Activated CD8-positive, alpha-beta T cell treated with anti-CD3 and anti-CD28 coated beads for 36 hours (primary cell): Measurements from ENCODE around the gene DSC2. TPM values are rescaled to one million over a fixed set of nuclear protein-coding genes. Genes with fewer than 3 reads are reported as not detected.

Experiments
- ATAC-seq: fragments of 200-7000 bp; cut with Tn5 transposase; one replicate; pipeline ENCODE4 v1.10.0; 2021; ENCODE audit warnings: mild to moderate bottlenecking, moderate library complexity
- CTCF ChIA-PET: fragments of 350-600 bp; sonication (Branson Sonifier 250); formaldehyde crosslinking; loops from one replicate; lab custom pipeline; 2021; ENCODE audit warnings: antibody characterized with exemption; lab: Charles Lee
- POLR2A ChIA-PET: fragments of 350-600 bp; sonication (Branson Sonifier 250); formaldehyde crosslinking; loops from one replicate; lab custom pipeline; 2021; ENCODE audit warnings: antibody characterized with exemption; lab: Charles Lee
- DNase-seq: peaks from one replicate; pipeline ENCODE4 v3.0.0-alpha.2; 2020
- H3K27ac Mint-ChIP-seq: one replicate; pipeline ENCODE4 v1.8.0; 2021; ENCODE audit warnings: mild to moderate bottlenecking, mixed read lengths
- H3K27me3 Mint-ChIP-seq: one replicate; pipeline ENCODE4 v1.8.0; 2021; ENCODE audit warnings: mixed read lengths
- H3K36me3 Mint-ChIP-seq: one replicate; pipeline ENCODE4 v1.8.0; 2021; ENCODE audit warnings: low read depth, mixed read lengths
- H3K4me1 Mint-ChIP-seq: one replicate; pipeline ENCODE4 v1.8.0; 2021; ENCODE audit warnings: low read depth, mixed read lengths
- H3K4me3 Mint-ChIP-seq: one replicate; pipeline ENCODE4 v1.8.0; 2021; ENCODE audit warnings: mild to moderate bottlenecking, moderate library complexity, mixed read lengths
- H3K9me3 Mint-ChIP-seq: one replicate; pipeline ENCODE4 v1.8.0; 2021; ENCODE audit warnings: mixed read lengths
- intact Hi-C: fragments of 100-400 bp; cut with micrococcal nuclease; formaldehyde crosslinking; loops from one replicate; pipeline ENCODE4 v1.10.0; 2022
- total RNA-seq, 2 experiments: library from RNA; stranded (reverse); gene quantifications; one replicate each; pipeline ENCODE4 v1.2.3, GENCODE V29; 2021
- TF ChIP-seq, protein P1 (sequence below): fragments of 200-600 bp; IDR thresholded peaks from one replicate; pipeline ENCODE4 v1.8.0; 2022; ENCODE audit warnings: antibody characterized with exemption, mild to moderate bottlenecking

The DSC2 gene
- total RNA-seq, 2 experiments from 2014 or later = not detected

DNA sequence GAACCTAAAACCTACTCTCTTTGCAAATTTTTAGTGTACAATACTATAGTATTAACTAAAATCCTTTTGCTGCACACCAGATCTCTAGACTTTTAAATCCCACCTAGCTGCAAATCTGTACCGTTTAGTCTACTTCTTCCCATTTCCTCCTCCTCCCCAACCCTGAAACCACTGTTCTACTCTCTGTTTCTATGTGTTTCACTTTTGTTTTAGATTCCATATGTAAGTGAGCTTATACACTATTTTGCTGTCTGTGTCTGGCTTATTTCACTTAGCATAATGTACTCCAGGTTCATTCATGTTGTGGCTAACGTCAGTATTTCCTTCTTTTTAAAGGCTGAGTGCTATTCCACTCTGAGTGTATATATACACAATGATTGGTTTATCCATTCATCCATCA is 18.4 kb upstream of the DSC2 start:
- TF ChIP-seq, protein P1, sequence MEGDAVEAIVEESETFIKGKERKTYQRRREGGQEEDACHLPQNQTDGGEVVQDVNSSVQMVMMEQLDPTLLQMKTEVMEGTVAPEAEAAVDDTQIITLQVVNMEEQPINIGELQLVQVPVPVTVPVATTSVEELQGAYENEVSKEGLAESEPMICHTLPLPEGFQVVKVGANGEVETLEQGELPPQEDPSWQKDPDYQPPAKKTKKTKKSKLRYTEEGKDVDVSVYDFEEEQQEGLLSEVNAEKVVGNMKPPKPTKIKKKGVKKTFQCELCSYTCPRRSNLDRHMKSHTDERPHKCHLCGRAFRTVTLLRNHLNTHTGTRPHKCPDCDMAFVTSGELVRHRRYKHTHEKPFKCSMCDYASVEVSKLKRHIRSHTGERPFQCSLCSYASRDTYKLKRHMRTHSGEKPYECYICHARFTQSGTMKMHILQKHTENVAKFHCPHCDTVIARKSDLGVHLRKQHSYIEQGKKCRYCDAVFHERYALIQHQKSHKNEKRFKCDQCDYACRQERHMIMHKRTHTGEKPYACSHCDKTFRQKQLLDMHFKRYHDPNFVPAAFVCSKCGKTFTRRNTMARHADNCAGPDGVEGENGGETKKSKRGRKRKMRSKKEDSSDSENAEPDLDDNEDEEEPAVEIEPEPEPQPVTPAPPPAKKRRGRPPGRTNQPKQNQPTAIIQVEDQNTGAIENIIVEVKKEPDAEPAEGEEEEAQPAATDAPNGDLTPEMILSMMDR = no peak
- Mint-ChIP-seq H3K36me3 (no peaks in the 10 kb centered on the region), H3K27me3 (no peaks in the 10 kb centered on the region), H3K9me3 (peaks cover 3% of the 10 kb centered on the region), H3K4me1 (no peaks in the 10 kb centered on the region), H3K27ac (no peak overlapping the region), H3K4me3 (no peak overlapping the region)
- intact Hi-C loops = no loop called here
- ChIA-PET CTCF (interaction anchor here (0.6 kb wide), 1 partner anchor 8 kb away, joined by 3 read pairs; no protein-coding TSS in a partner anchor), POLR2A (no interaction called here)
- DNase-seq (no peak), ATAC-seq (no peak)

DNA sequence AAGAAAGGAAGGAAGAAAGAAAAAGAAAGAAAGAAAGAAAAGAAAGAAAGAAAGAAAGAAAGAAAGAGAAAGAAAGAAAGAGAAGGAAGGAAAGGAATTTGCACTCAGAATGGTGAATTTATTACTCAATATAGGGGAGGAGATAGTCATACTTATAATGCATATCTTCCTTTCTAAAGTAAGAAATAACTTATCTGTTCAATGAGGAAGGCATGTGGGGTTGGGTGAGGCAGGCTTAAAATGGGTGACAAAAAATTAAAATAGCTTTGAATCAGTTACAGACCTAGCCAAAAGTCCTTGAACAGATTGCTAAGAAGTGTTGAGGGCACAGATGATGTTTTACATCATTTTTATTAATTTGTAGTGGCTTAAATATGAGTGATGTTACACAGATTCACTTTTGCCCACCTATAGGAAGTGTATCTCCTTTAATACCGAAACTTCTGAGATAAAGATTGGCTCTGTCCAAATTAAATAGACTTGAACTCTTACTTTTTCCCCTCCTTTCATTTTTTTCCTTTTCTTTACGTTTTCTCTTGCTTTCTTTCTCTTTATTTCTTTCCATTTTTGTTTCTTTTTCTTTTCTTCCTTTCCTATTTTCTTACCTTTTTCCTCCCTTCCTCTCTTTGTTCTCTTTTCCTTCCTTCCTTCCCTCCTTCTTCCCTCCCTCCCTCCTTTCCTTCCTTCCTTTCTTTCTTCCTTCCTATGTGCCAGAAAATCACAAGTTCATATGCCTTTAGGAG is 14.8 kb upstream of the DSC2 start:
- POLR2A ChIA-PET = no interaction called here
- intact Hi-C loops = no loop called here
- CTCF ChIA-PET = interaction anchor here (1.1 kb wide), 1 partner anchor 13 kb away, joined by 3 read pairs; no protein-coding TSS in a partner anchor
- ATAC-seq (no peak), DNase-seq (no peak)
- Mint-ChIP-seq H3K27ac (no peak overlapping the region), H3K27me3 (no peaks in the 10 kb centered on the region), H3K4me3 (no peak overlapping the region), H3K36me3 (no peaks in the 10 kb centered on the region), H3K9me3 (peaks cover 3% of the 10 kb centered on the region), H3K4me1 (no peaks in the 10 kb centered on the region)
- TF ChIP-seq, protein P1 = no peak

DNA sequence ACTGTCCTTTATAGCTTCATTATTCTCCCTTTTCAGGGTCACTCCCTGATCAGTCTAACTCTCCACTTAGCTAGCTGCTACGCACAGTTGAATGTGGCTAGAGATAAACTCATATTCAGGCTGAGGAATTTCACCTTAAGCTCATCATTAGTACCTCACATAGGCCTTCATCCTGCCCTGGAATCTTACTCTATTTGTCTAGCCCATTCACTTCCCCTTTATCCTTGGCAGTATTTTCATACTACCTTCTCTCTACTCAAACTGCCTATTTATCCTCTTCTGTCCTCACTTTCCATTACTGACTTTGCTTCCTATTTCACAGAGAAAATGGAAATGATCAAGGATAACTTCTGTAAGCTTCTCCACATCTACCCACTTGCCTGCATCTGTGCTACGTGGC is 10.6 kb upstream of the DSC2 start:
- Mint-ChIP-seq H3K9me3 (peaks cover 3% of the 10 kb centered on the region), H3K27me3 (no peaks in the 10 kb centered on the region), H3K27ac (no peak overlapping the region), H3K4me1 (no peaks in the 10 kb centered on the region), H3K4me3 (no peak overlapping the region), H3K36me3 (no peaks in the 10 kb centered on the region)
- no peak for DNase-seq
- TF ChIP-seq, protein P1 = no peak
- no peak for ATAC-seq
- intact Hi-C loops = no loop called here
- CTCF ChIA-PET = interaction anchor here (1.0 kb wide), 1 partner anchor 8 kb away, joined by 3 read pairs; no protein-coding TSS in a partner anchor
- POLR2A ChIA-PET = interaction anchor here (0.7 kb wide), 1 partner anchor 444 kb away, joined by 3 read pairs; no protein-coding TSS in a partner anchor

DNA sequence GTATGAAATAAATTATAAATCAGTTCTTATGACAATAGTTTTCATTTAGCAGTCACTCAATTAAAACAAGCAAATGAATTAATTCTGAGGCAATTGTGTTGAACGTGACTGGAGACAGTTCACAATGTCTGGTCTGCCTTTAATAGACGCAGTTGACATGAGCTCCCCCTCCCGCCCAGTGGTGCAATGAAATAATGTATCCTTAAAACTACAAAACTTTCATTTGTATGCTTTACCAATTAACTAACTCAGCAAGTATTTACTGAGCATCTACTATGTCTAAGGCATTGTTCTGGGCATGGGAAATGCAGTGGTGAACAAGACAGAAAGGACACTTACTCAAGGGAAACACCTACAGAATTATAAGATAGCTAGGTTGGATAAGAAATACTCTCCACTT is 3.5 kb upstream of the DSC2 start:
- Mint-ChIP-seq H3K27ac (no peak overlapping the region), H3K9me3 (no peaks in the 10 kb centered on the region), H3K27me3 (peaks cover 9% of the 10 kb centered on the region), H3K4me3 (no peak overlapping the region), H3K36me3 (peaks cover 1% of the 10 kb centered on the region), H3K4me1 (no peaks in the 10 kb centered on the region)
- ChIA-PET CTCF (interaction anchor here (0.7 kb wide), 1 partner anchor 625 kb away, joined by 3 read pairs; no protein-coding TSS in a partner anchor), POLR2A (no interaction called here)
- TF ChIP-seq, protein P1 = no peak
- DNase-seq (no peak), ATAC-seq (no peak)
- intact Hi-C loops = no loop called here

DNA sequence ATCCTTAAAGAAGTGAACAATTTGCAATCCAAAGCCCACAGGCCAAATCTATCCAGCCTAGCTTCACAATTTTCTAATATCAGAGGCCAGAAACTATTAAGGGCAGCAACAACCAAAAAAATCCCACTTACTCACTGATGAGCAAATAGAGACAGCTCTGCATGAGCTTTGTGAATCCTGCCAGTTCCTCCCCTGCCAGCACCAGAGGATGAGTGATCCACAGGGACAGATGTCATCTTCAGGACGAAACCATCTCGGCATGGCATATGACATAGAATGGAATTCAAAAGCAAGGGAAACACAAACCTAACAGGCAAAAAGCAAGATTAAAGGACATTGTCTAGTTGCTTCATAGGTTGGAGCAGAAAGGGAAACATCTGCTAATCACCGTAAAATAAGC is 2.2 kb upstream of the DSC2 start:
- intact Hi-C loops = no loop called here
- peaks cover 1% of the 10 kb centered on the region for H3K36me3 Mint-ChIP-seq
- DNase-seq (no peak), ATAC-seq (no peak)
- POLR2A ChIA-PET = no interaction called here
- CTCF ChIA-PET = interaction anchor here (1.3 kb wide), 1 partner anchor 12 kb away, joined by 3 read pairs; no protein-coding TSS in a partner anchor
- no peaks in the 10 kb centered on the region for H3K4me1 Mint-ChIP-seq
- no peaks in the 10 kb centered on the region for H3K9me3 Mint-ChIP-seq
- no peak overlapping the region for H3K4me3 Mint-ChIP-seq
- peaks cover 14% of the 10 kb centered on the region for H3K27me3 Mint-ChIP-seq
- H3K27ac Mint-ChIP-seq = no peak overlapping the region
- TF ChIP-seq, protein P1 = no peak
